Activated T-helper 2 cell treated with anti-CD3 and anti-CD28 coated beads, Interferon-gamma antibody, Interleukin-2, Interleukin-4, amounts not matched to agents 10 μg/mL and 5 μg/mL and 100 μg/mL, durations not matched to agents 14 hours and 24 hours and 36 hours (primary cell): ENCODE results near the gene CCDC63. TPM values are rescaled to one million over a fixed set of nuclear protein-coding genes. Genes with fewer than 3 reads are reported as not detected.
A peak's percentile ranks its signal among the peaks of the same experiment; 100 is the strongest.

Experiments
- DNase-seq: peaks from one replicate; pipeline ENCODE4 v3.0.0; 2021; ENCODE audit warnings: low spot score
- H3K27ac Mint-ChIP-seq: one replicate; pipeline ENCODE4 v1.8.0; 2021; ENCODE audit warnings: mixed read lengths
- H3K27me3 Mint-ChIP-seq: one replicate; pipeline ENCODE4 v1.8.0; 2021; ENCODE audit warnings: low read depth, mixed read lengths
- H3K36me3 Mint-ChIP-seq: one replicate; pipeline ENCODE4 v1.8.0; 2021; ENCODE audit warnings: low read depth, mixed read lengths
- H3K4me1 Mint-ChIP-seq: one replicate; pipeline ENCODE4 v1.8.0; 2021; ENCODE audit warnings: low read depth, mixed read lengths
- H3K4me3 Mint-ChIP-seq: one replicate; pipeline ENCODE4 v1.8.0; 2021; ENCODE audit warnings: low read depth, mild to moderate bottlenecking, moderate library complexity, mixed read lengths
- H3K9me3 Mint-ChIP-seq: one replicate; pipeline ENCODE4 v1.8.0; 2021; ENCODE audit warnings: mixed read lengths
- intact Hi-C: fragments of 100-400 bp; cut with micrococcal nuclease; formaldehyde crosslinking; loops from one replicate; pipeline ENCODE4 v1.15.1; 2023
- total RNA-seq: library from RNA; stranded (reverse); gene quantifications from 2 replicates; pipeline ENCODE4 v1.2.3, GENCODE V29; 2022

Gene CCDC63
- total RNA-seq: not detected in 2 replicates

- Mint-ChIP-seq H3K27me3 (peaks cover 45% of the 10 kb centered on the region), H3K4me3 (peak within 1 kb of the TSS; percentile 63), H3K4me1 (peaks cover 3% of the 10 kb centered on the region), H3K27ac (no peak within 1 kb of the TSS), H3K36me3 (no peaks in the 10 kb centered on the region), H3K9me3 (no peaks in the 10 kb centered on the region)
- DNase-seq: no peak
- intact Hi-C loops: no loop called here
Measured at GRCh38 chr12:110846615-110847566, at the start of gene CCDC63. Gene CCDC63 (plus strand): TSS chr12:110846987. CDS start chr12:110852955, 5,968 bp downstream.

- Mint-ChIP-seq H3K9me3 (peaks cover 19% of the 10 kb centered on the region), H3K4me3 (no peak overlapping the region), H3K27ac (no peak overlapping the region), H3K36me3 (no peaks in the 10 kb centered on the region), H3K27me3 (no peaks in the 10 kb centered on the region), H3K4me1 (peaks cover 8% of the 10 kb centered on the region)
- DNase-seq: no peak
- intact Hi-C loops: no loop called here
Measured at GRCh38 chr12:110798461-110798860, 48.3 kb upstream of the CCDC63 start.

- Mint-ChIP-seq H3K9me3 (peaks cover 28% of the 10 kb centered on the region), H3K36me3 (no peaks in the 10 kb centered on the region), H3K4me3 (no peak overlapping the region), H3K27me3 (no peaks in the 10 kb centered on the region), H3K27ac (no peak overlapping the region), H3K4me1 (peaks cover 8% of the 10 kb centered on the region)
- intact Hi-C loops: no loop called here
- no peak for DNase-seq
Measured at GRCh38 chr12:110802489-110802888, 44.3 kb upstream of the CCDC63 start.

GRCh38 chr12:110804406-110804805, 42.4 kb upstream of the CCDC63 start:
- no peak for DNase-seq
- H3K27ac Mint-ChIP-seq: no peak overlapping the region
- no peak overlapping the region for H3K4me3 Mint-ChIP-seq
- intact Hi-C loops: no loop called here
- H3K4me1 Mint-ChIP-seq: no peaks in the 10 kb centered on the region
- H3K9me3 Mint-ChIP-seq: peaks cover 28% of the 10 kb centered on the region
- no peaks in the 10 kb centered on the region for H3K36me3 Mint-ChIP-seq
- no peaks in the 10 kb centered on the region for H3K27me3 Mint-ChIP-seq

- no peaks in the 10 kb centered on the region for H3K36me3 Mint-ChIP-seq
- no peak overlapping the region for H3K4me3 Mint-ChIP-seq
- H3K27me3 Mint-ChIP-seq: peaks cover 6% of the 10 kb centered on the region
- intact Hi-C loops: no loop called here
- H3K9me3 Mint-ChIP-seq: peaks cover 11% of the 10 kb centered on the region
- H3K4me1 Mint-ChIP-seq: no peaks in the 10 kb centered on the region
- no peak overlapping the region for H3K27ac Mint-ChIP-seq
- DNase-seq: no peak
Measured at GRCh38 chr12:110807640-110808039, 39.1 kb upstream of the CCDC63 start.

- Mint-ChIP-seq H3K27me3 (peaks cover 12% of the 10 kb centered on the region), H3K4me3 (no peak overlapping the region), H3K9me3 (peaks cover 5% of the 10 kb centered on the region), H3K27ac (no peak overlapping the region), H3K36me3 (no peaks in the 10 kb centered on the region), H3K4me1 (no peaks in the 10 kb centered on the region)
- DNase-seq: no peak
- intact Hi-C loops: no loop called here
Measured at GRCh38 chr12:110809149-110809548, 37.6 kb upstream of the CCDC63 start.

- Mint-ChIP-seq H3K36me3 (no peaks in the 10 kb centered on the region), H3K4me3 (no peak overlapping the region), H3K27ac (no peak overlapping the region), H3K4me1 (no peaks in the 10 kb centered on the region), H3K27me3 (peaks cover 14% of the 10 kb centered on the region), H3K9me3 (no peaks in the 10 kb centered on the region)
- DNase-seq: no peak
- intact Hi-C loops: no loop called here
Measured at GRCh38 chr12:110811972-110812371, 34.8 kb upstream of the CCDC63 start.

- H3K4me3 Mint-ChIP-seq: no peak overlapping the region
Measured at GRCh38 chr12:110813285-110813684, 33.5 kb upstream of the CCDC63 start.

GRCh38 chr12:110813756-110814155, 33.0 kb upstream of the CCDC63 start:
- no peaks in the 10 kb centered on the region for H3K9me3 Mint-ChIP-seq
- intact Hi-C loops: no loop called here
- no peak overlapping the region for H3K4me3 Mint-ChIP-seq
- no peak for DNase-seq
- peaks cover 14% of the 10 kb centered on the region for H3K27me3 Mint-ChIP-seq
- H3K4me1 Mint-ChIP-seq: no peaks in the 10 kb centered on the region
- no peaks in the 10 kb centered on the region for H3K36me3 Mint-ChIP-seq
- H3K27ac Mint-ChIP-seq: no peak overlapping the region

More at GRCh38 chr12:110813285-110813684, 33.5 kb upstream of the CCDC63 start:
- Mint-ChIP-seq H3K4me1 (no peaks in the 10 kb centered on the region), H3K27ac (no peak overlapping the region), H3K27me3 (peaks cover 14% of the 10 kb centered on the region), H3K9me3 (no peaks in the 10 kb centered on the region), H3K36me3 (no peaks in the 10 kb centered on the region)
- no peak for DNase-seq
- intact Hi-C loops: no loop called here

- Mint-ChIP-seq H3K27me3 (peaks cover 18% of the 10 kb centered on the region), H3K4me3 (no peak overlapping the region), H3K36me3 (no peaks in the 10 kb centered on the region), H3K4me1 (no peaks in the 10 kb centered on the region), H3K9me3 (no peaks in the 10 kb centered on the region), H3K27ac (no peak overlapping the region)
- DNase-seq: no peak
- intact Hi-C loops: no loop called here
Measured at GRCh38 chr12:110816248-110816647, 30.5 kb upstream of the CCDC63 start.

GRCh38 chr12:110816779-110817178, 30.0 kb upstream of the CCDC63 start:
- no peak overlapping the region for H3K4me3 Mint-ChIP-seq
- no peaks in the 10 kb centered on the region for H3K4me1 Mint-ChIP-seq
- DNase-seq: no peak
- H3K27ac Mint-ChIP-seq: no peak overlapping the region
- intact Hi-C loops: no loop called here
- no peaks in the 10 kb centered on the region for H3K36me3 Mint-ChIP-seq
- no peaks in the 10 kb centered on the region for H3K9me3 Mint-ChIP-seq
- peaks cover 16% of the 10 kb centered on the region for H3K27me3 Mint-ChIP-seq

- intact Hi-C loops: no loop called here
- H3K27ac Mint-ChIP-seq: no peak overlapping the region
- no peaks in the 10 kb centered on the region for H3K4me1 Mint-ChIP-seq
- no peaks in the 10 kb centered on the region for H3K9me3 Mint-ChIP-seq
- DNase-seq: no peak
- peaks cover 6% of the 10 kb centered on the region for H3K27me3 Mint-ChIP-seq
- H3K4me3 Mint-ChIP-seq: no peak overlapping the region
- no peaks in the 10 kb centered on the region for H3K36me3 Mint-ChIP-seq
Measured at GRCh38 chr12:110818511-110818910, 28.3 kb upstream of the CCDC63 start.

GRCh38 chr12:110819150-110819549, 27.6 kb upstream of the CCDC63 start:
- intact Hi-C loops: no loop called here
- H3K27ac Mint-ChIP-seq: no peak overlapping the region
- H3K9me3 Mint-ChIP-seq: no peaks in the 10 kb centered on the region

More at GRCh38 chr12:110819150-110819549, 27.6 kb upstream of the CCDC63 start:
- no peak for DNase-seq
- Mint-ChIP-seq H3K27me3 (peaks cover 6% of the 10 kb centered on the region), H3K36me3 (no peaks in the 10 kb centered on the region), H3K4me3 (no peak overlapping the region), H3K4me1 (no peaks in the 10 kb centered on the region)
